IPS DF 4.7 (cell line): ENCODE data around the gene ELK4.
A peak's percentile ranks its signal among the peaks of the same experiment; 100 is the strongest.

Source experiments
- DNase-seq: peaks from one replicate; pipeline ENCODE4 v3.0.0-alpha.2; 2013; ENCODE audit warnings: low spot score; ENCODE audit errors: extremely low read depth

Gene ELK4

GRCh38 chr1:205631768-205632668 is at the start of gene ELK4:
Gene ELK4 (minus strand): TSS chr1:205632011. CDS start chr1:205623882, 8,129 bp downstream.
- peak; percentile 78 for DNase-seq

- no peak for DNase-seq
These were observed 49.6 kb upstream of the ELK4 start for GRCh38 chr1:205681364-205681763.

- no peak for DNase-seq
These were observed 48.5 kb upstream of the ELK4 start, which contains the start of gene SLC45A3 for GRCh38 chr1:205680073-205680851. Gene SLC45A3 (minus strand): TSS chr1:205680509. CDS start chr1:205664656, 15,853 bp downstream.

GRCh38 chr1:205678286-205679111 is 46.7 kb upstream of the ELK4 start:
- no peak for DNase-seq

GRCh38 chr1:205677167-205677566 is 45.4 kb upstream of the ELK4 start:
- no peak for DNase-seq

- no peak for DNase-seq
These were observed 44.8 kb upstream of the ELK4 start for GRCh38 chr1:205676597-205676996.

- DNase-seq = no peak
These were observed 44.2 kb upstream of the ELK4 start for GRCh38 chr1:205676002-205676401.

- DNase-seq = no peak
These were observed 43.4 kb upstream of the ELK4 start for GRCh38 chr1:205675247-205675646.

- DNase-seq = no peak
These were observed 41.2 kb upstream of the ELK4 start for GRCh38 chr1:205672970-205673369.

- no peak for DNase-seq
These were observed 40.6 kb upstream of the ELK4 start for GRCh38 chr1:205672395-205672889.

- DNase-seq = no peak
These were observed 39.0 kb upstream of the ELK4 start for GRCh38 chr1:205670611-205671430.

GRCh38 chr1:205670150-205670446 is 38.3 kb upstream of the ELK4 start:
- no peak for DNase-seq

- no peak for DNase-seq
These were observed 37.7 kb upstream of the ELK4 start for GRCh38 chr1:205669341-205670149.

- DNase-seq = no peak
These were observed 37.1 kb upstream of the ELK4 start for GRCh38 chr1:205668951-205669340.

GRCh38 chr1:205667909-205668643 is 36.3 kb upstream of the ELK4 start:
- DNase-seq = no peak

- DNase-seq = no peak
These were observed 34.8 kb upstream of the ELK4 start for GRCh38 chr1:205666372-205667166.

GRCh38 chr1:205665201-205666045 is 33.6 kb upstream of the ELK4 start:
- no peak for DNase-seq
